Measurements from ENCODE around the gene RASSF8. TPM values are rescaled to one million over a fixed set of nuclear protein-coding genes. Genes with fewer than 3 reads are reported as not detected.

The RASSF8 gene
- total RNA-seq, 4 donors from 2014 or later, result 13.1 to 332 (median 23.5) TPM

DNA sequence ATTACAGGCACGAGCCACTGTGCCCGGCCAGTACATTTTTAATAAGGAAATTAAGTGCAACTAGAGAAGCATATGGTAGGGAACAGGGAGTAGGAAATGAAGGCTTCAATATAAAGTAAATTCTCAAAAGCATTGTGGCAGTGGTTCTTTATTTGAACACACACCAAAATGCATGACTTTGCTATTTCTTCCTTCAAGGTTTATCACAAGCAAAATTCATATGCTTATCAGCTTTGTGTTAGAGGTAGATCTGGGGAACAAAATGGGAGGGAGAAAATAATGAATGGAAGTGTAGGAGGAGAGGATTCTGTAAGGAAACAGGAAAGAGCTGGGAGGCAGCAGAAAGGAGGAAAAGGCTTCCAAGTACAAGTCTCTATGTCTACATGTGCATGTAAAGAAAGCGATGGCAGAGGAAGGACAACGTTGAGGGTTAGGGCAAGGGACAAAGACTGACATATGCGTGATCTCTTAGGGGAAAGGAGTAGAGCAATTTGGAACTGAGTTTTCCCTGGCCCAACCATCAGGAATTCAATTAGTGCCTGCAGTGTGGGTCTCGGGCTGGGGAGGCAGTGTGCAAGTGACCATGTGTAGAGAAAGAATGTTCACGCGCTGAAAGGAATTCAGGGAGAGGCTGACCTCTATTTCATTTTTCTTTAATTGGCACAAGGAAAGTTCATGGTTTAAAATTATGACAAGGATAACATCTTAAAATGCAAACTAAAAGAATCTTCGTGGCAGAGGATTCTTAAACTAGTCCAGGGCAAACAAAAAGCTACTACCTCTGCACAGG is 22.9 kb upstream of the RASSF8 start:
- DNase-seq, result no peak
- no peaks in the 10 kb centered on the region for H3K9me3 ChIP-seq
- 82 to 83% methylated on average over 9 of the region's 9 CpGs for WGBS, 2 donors (ENCODE audit: low coverage in 1 of 2)
- no peak for TF ChIP-seq POLR2A (IDR thresholded peaks at IDR 0.05)
- TF ChIP-seq, protein P1, sequence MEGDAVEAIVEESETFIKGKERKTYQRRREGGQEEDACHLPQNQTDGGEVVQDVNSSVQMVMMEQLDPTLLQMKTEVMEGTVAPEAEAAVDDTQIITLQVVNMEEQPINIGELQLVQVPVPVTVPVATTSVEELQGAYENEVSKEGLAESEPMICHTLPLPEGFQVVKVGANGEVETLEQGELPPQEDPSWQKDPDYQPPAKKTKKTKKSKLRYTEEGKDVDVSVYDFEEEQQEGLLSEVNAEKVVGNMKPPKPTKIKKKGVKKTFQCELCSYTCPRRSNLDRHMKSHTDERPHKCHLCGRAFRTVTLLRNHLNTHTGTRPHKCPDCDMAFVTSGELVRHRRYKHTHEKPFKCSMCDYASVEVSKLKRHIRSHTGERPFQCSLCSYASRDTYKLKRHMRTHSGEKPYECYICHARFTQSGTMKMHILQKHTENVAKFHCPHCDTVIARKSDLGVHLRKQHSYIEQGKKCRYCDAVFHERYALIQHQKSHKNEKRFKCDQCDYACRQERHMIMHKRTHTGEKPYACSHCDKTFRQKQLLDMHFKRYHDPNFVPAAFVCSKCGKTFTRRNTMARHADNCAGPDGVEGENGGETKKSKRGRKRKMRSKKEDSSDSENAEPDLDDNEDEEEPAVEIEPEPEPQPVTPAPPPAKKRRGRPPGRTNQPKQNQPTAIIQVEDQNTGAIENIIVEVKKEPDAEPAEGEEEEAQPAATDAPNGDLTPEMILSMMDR (IDR thresholded peaks at IDR 0.05), result no peak
- TF ChIP-seq EP300 (IDR thresholded peaks at IDR 0.05; ENCODE audit: low read depth), result no peak
- no peak for TF ChIP-seq POLR2AphosphoS5 (IDR thresholded peaks at IDR 0.05)
- in situ Hi-C loops (cut with MboI; ENCODE audit: low pct_ligation_motif_present in 1 of 4, low pct_unique_long_range_greater_than_20kb in 1 of 4, low sequenced_read_pairs in 3 of 4) (no loop called here), intact Hi-C loops (cut with DNase I; ENCODE audit: low total_unique reads) (no loop called here)
- no peaks in the 10 kb centered on the region for H3K36me3 ChIP-seq
- H3K4me3 ChIP-seq, result no peak overlapping the region
- H3K4me1 ChIP-seq, result no peaks in the 10 kb centered on the region
- no peak overlapping the region for H3K27ac ChIP-seq
- H3K27me3 ChIP-seq, result no peaks in the 10 kb centered on the region

DNA sequence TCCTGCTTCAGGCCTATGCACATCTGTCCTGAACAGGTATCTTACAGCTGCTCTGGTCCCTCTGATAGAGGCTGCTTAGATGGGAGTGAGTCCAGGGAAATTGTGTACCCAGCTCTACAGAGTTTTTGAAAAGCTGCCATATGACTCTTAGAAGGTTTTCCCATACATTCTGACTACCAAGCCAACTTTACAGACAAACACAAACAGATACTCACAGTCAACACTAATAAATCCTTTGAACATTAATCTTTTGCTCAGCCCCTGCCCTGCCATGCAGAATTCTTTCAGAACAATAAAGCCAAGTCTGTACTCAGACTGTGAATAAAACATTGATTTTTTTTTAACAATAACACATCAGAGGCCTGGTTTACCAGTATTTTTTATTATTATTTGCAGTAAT is 21.4 kb upstream of the RASSF8 start:
- DNase-seq, result no peak
- no peaks in the 10 kb centered on the region for H3K4me1 ChIP-seq
- TF ChIP-seq POLR2A (IDR thresholded peaks at IDR 0.05), result no peak
- TF ChIP-seq, protein P1 (IDR thresholded peaks at IDR 0.05), result no peak
- TF ChIP-seq EP300 (IDR thresholded peaks at IDR 0.05; ENCODE audit: low read depth), result no peak
- no peak for TF ChIP-seq POLR2AphosphoS5 (IDR thresholded peaks at IDR 0.05)
- in situ Hi-C loops (cut with MboI; ENCODE audit: low pct_ligation_motif_present in 1 of 4, low pct_unique_long_range_greater_than_20kb in 1 of 4, low sequenced_read_pairs in 3 of 4), result no loop called here
- no peaks in the 10 kb centered on the region for H3K36me3 ChIP-seq
- no peaks in the 10 kb centered on the region for H3K27me3 ChIP-seq
- intact Hi-C loops (cut with DNase I; ENCODE audit: low total_unique reads), result no loop called here
- no peak overlapping the region for H3K4me3 ChIP-seq
- no peak overlapping the region for H3K27ac ChIP-seq
- H3K9me3 ChIP-seq, result no peaks in the 10 kb centered on the region

DNA sequence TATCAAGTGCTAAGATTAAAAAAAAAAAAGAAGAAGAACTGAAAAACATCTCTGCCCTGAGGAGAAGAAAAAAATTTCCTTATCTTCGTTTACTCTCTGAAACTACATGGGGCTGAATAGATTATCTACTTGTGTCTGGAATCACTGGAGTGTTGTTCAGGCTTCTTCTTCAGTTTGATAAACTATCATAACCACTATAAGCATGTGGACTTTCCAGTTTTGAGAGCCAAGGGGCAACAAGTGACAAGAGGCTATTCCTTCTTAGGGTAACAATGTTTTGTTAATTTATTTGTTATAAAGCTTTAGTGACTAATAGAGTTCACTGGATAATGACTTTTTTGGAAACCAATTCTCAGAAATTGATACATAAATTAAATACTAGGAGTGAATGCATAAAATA is 19.9 kb upstream of the RASSF8 start:
- Histone ChIP-seq H3K27me3 (no peaks in the 10 kb centered on the region), H3K27ac (no peak overlapping the region), H3K9me3 (no peaks in the 10 kb centered on the region), H3K4me1 (no peaks in the 10 kb centered on the region), H3K36me3 (no peaks in the 10 kb centered on the region), H3K4me3 (no peak overlapping the region)
- intact Hi-C loops (cut with DNase I; ENCODE audit: low total_unique reads) (no loop called here), in situ Hi-C loops (cut with MboI; ENCODE audit: low pct_ligation_motif_present in 1 of 4, low pct_unique_long_range_greater_than_20kb in 1 of 4, low sequenced_read_pairs in 3 of 4) (no loop called here)
- DNase-seq, result no peak
- 55 to 79% methylated on average over 1 of the region's 1 CpG for WGBS, 2 donors (ENCODE audit: low coverage in 1 of 2)
- TF ChIP-seq POLR2AphosphoS5 (IDR thresholded peaks at IDR 0.05), result no peak
- TF ChIP-seq, protein P1 (IDR thresholded peaks at IDR 0.05), result no peak
- no peak for TF ChIP-seq POLR2A (IDR thresholded peaks at IDR 0.05)
- no peak for TF ChIP-seq EP300 (IDR thresholded peaks at IDR 0.05; ENCODE audit: low read depth)

DNA sequence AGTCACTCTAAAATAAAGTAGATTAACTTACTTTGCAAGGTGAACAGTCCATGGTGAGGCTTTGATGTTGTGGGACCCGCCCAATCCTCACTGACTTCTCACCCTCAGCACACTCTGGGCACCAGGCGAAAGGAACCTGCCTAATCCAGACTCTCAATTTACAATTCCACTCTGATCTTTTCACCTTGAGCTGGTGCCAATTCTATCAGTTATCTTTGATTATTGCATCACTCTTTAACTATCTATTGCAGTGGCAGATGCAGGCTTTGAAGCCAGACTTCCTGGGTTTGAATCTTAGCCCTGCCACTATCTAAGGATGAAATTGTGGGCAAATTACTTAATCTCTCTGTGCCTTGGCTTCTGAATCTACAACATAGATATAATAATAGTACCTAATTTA is 18.9 kb upstream of the RASSF8 start:
- 72% methylated on average over 2 of the region's 2 CpGs; no CpG with 5 or more reads in 1 of the 2 donors for WGBS, 2 donors (ENCODE audit: low coverage in 1 of 2)
- Histone ChIP-seq H3K4me1 (no peaks in the 10 kb centered on the region), H3K27ac (no peak overlapping the region), H3K9me3 (no peaks in the 10 kb centered on the region), H3K36me3 (no peaks in the 10 kb centered on the region), H3K4me3 (no peak overlapping the region), H3K27me3 (no peaks in the 10 kb centered on the region)
- intact Hi-C loops (cut with DNase I; ENCODE audit: low total_unique reads) (no loop called here), in situ Hi-C loops (cut with MboI; ENCODE audit: low pct_ligation_motif_present in 1 of 4, low pct_unique_long_range_greater_than_20kb in 1 of 4, low sequenced_read_pairs in 3 of 4) (no loop called here)
- no peak for TF ChIP-seq EP300 (IDR thresholded peaks at IDR 0.05; ENCODE audit: low read depth)
- TF ChIP-seq, protein P1 (IDR thresholded peaks at IDR 0.05), result no peak
- TF ChIP-seq POLR2AphosphoS5 (IDR thresholded peaks at IDR 0.05), result no peak
- no peak for TF ChIP-seq POLR2A (IDR thresholded peaks at IDR 0.05)
- no peak for DNase-seq
